ENCODE results near the gene DMRT3. TPM values are rescaled to one million over a fixed set of nuclear protein-coding genes. Genes with fewer than 3 reads are reported as not detected.
A peak's percentile ranks its signal among the peaks of the same experiment; 100 is the strongest.

The DMRT3 gene, protein sequence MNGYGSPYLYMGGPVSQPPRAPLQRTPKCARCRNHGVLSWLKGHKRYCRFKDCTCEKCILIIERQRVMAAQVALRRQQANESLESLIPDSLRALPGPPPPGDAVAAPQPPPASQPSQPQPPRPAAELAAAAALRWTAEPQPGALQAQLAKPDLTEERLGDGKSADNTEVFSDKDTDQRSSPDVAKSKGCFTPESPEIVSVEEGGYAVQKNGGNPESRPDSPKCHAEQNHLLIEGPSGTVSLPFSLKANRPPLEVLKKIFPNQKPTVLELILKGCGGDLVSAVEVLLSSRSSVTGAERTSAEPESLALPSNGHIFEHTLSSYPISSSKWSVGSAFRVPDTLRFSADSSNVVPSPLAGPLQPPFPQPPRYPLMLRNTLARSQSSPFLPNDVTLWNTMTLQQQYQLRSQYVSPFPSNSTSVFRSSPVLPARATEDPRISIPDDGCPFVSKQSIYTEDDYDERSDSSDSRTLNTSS
- not detected in 2 replicates for polyA plus RNA-seq
- not detected in 2 replicates for polyA minus RNA-seq

DNA sequence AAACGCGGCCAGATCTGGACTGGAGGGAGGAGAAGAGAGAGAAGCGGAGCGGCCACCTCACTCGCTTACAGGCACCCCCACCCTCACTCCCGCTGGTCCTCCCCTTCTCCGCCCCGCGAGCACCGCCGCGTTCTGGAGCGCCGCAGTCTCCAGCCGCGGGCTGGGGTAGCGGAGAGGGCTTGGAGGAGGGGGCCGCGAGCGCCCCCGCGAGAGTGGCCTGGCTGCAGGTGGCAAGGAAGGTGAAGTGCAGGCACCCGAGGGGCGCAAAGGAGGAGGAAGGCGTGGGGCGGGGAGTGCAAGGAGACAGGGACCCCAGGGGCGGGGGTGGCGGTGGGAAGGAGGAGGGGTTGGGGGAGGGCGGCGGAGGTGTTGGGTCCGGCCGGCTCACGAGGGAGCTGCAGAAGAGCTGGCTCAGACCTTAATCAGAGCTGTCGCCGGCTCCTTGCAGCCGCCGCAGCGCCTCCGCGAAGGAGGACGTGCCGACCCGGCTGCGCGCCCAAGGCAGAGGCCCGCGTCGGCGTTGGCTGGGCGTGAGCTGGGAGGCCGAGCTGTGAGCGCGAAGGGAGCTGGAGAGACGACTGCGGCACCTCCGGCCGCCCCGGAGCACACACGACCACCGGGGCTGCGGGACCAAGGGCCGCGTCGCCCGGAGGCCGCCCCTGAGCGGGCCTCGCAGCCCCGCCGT, at the start of gene DMRT3:
Gene DMRT3 (plus strand): TSS at position 398 of the 685 bp plus-strand sequence. CDS start 347 bp downstream, outside the sequence.
- Histone ChIP-seq H3K9ac (ENCODE audit: low read length) (no peak within 1 kb of the TSS), H3K4me3 (ENCODE audit: low read length) (peak within 1 kb of the TSS; percentile 64)

DNA sequence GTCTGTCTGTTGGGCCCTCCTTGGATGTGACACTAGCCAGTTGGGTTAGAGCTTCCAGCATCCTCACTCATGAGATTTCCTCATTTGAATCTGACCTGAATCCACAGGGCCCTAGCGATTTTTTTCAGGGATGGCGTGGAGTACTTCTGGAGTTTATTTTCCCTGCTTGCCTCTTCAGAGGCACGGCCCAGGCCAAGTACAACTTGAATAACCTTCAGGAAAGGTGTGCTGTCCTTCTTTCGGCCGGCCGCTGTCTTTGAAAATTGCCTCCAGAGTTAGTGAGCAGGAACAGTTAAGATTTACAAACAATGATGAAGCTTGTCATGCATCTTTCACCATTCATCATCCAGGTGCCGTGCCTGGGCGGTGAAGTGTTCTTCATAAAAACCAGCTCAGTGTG, 49.5 kb upstream of the DMRT3 start:
- no peak overlapping the region for H3K27ac ChIP-seq (ENCODE audit: low read length)
- no peak overlapping the region for H3K9ac ChIP-seq (ENCODE audit: low read length)
- H3K79me2 ChIP-seq (replicated peaks; ENCODE audit: insufficient read depth, low read length): no peaks in the 10 kb centered on the region
- no peaks in the 10 kb centered on the region for H3F3A ChIP-seq (ENCODE audit: insufficient read depth, low read length, poor library complexity, severe bottlenecking)
- no peaks in the 10 kb centered on the region for H3K36me3 ChIP-seq (ENCODE audit: insufficient read depth, low read length)
- no peaks in the 10 kb centered on the region for H3K9me3 ChIP-seq (ENCODE audit: low read length)
- H3K9me2 ChIP-seq (ENCODE audit: insufficient read depth, low read length): no peaks in the 10 kb centered on the region
- no peak overlapping the region for H2AFZ ChIP-seq (ENCODE audit: low read depth, low read length)
- no peaks in the 10 kb centered on the region for H4K20me1 ChIP-seq (ENCODE audit: insufficient read depth)
- H3K27me3 ChIP-seq (ENCODE audit: insufficient read depth, low read depth, low read length): no peaks in the 10 kb centered on the region
- no peak overlapping the region for H3K4me2 ChIP-seq (ENCODE audit: low read length)
- TF ChIP-seq RAD21 (conservative IDR thresholded peaks at IDR 0.05) (no peak), MXI1 (conservative IDR thresholded peaks at IDR 0.05; ENCODE audit: poor library complexity, severe bottlenecking) (no peak), TAF1 (IDR thresholded peaks at IDR 0.05; ENCODE audit: low read depth) (no peak), EP300 (conservative IDR thresholded peaks at IDR 0.05; ENCODE audit: poor library complexity, severe bottlenecking) (no peak), POLR2AphosphoS5 (IDR thresholded peaks at IDR 0.05) (no peak), SMC3 (conservative IDR thresholded peaks at IDR 0.05; ENCODE audit: poor library complexity) (no peak), EZH2 (IDR thresholded peaks at IDR 0.05; ENCODE audit: borderline replicate concordance, insufficient read depth, low read length, poor library complexity, severe bottlenecking) (no peak)
- TF ChIP-seq, protein P1, sequence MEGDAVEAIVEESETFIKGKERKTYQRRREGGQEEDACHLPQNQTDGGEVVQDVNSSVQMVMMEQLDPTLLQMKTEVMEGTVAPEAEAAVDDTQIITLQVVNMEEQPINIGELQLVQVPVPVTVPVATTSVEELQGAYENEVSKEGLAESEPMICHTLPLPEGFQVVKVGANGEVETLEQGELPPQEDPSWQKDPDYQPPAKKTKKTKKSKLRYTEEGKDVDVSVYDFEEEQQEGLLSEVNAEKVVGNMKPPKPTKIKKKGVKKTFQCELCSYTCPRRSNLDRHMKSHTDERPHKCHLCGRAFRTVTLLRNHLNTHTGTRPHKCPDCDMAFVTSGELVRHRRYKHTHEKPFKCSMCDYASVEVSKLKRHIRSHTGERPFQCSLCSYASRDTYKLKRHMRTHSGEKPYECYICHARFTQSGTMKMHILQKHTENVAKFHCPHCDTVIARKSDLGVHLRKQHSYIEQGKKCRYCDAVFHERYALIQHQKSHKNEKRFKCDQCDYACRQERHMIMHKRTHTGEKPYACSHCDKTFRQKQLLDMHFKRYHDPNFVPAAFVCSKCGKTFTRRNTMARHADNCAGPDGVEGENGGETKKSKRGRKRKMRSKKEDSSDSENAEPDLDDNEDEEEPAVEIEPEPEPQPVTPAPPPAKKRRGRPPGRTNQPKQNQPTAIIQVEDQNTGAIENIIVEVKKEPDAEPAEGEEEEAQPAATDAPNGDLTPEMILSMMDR (IDR thresholded peaks at IDR 0.05; ENCODE audit: poor library complexity, severe bottlenecking): no peak
- TF ChIP-seq, protein P2, sequence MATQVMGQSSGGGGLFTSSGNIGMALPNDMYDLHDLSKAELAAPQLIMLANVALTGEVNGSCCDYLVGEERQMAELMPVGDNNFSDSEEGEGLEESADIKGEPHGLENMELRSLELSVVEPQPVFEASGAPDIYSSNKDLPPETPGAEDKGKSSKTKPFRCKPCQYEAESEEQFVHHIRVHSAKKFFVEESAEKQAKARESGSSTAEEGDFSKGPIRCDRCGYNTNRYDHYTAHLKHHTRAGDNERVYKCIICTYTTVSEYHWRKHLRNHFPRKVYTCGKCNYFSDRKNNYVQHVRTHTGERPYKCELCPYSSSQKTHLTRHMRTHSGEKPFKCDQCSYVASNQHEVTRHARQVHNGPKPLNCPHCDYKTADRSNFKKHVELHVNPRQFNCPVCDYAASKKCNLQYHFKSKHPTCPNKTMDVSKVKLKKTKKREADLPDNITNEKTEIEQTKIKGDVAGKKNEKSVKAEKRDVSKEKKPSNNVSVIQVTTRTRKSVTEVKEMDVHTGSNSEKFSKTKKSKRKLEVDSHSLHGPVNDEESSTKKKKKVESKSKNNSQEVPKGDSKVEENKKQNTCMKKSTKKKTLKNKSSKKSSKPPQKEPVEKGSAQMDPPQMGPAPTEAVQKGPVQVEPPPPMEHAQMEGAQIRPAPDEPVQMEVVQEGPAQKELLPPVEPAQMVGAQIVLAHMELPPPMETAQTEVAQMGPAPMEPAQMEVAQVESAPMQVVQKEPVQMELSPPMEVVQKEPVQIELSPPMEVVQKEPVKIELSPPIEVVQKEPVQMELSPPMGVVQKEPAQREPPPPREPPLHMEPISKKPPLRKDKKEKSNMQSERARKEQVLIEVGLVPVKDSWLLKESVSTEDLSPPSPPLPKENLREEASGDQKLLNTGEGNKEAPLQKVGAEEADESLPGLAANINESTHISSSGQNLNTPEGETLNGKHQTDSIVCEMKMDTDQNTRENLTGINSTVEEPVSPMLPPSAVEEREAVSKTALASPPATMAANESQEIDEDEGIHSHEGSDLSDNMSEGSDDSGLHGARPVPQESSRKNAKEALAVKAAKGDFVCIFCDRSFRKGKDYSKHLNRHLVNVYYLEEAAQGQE (IDR thresholded peaks at IDR 0.05; ENCODE audit: borderline replicate concordance): no peak
- H3K4me3 ChIP-seq (ENCODE audit: low read length): no peak overlapping the region

More for the DNA sequence above, at the start of gene DMRT3:
- H3K4me2 ChIP-seq (ENCODE audit: low read length): no peak within 1 kb of the TSS
- no peaks in the 10 kb centered on the region for H3K9me3 ChIP-seq (ENCODE audit: low read length)
- TF ChIP-seq EZH2 (IDR thresholded peaks at IDR 0.05; ENCODE audit: borderline replicate concordance, insufficient read depth, low read length, poor library complexity, severe bottlenecking) (peak; percentile 98), EP300 (conservative IDR thresholded peaks at IDR 0.05; ENCODE audit: poor library complexity, severe bottlenecking) (no peak)
- no peaks in the 10 kb centered on the region for H3F3A ChIP-seq (ENCODE audit: insufficient read depth, low read length, poor library complexity, severe bottlenecking)
- H3K36me3 ChIP-seq (ENCODE audit: insufficient read depth, low read length): no peaks in the 10 kb centered on the region
- no peaks in the 10 kb centered on the region for H4K20me1 ChIP-seq (ENCODE audit: insufficient read depth)
- H3K79me2 ChIP-seq (replicated peaks; ENCODE audit: insufficient read depth, low read length): no peaks in the 10 kb centered on the region
- H3K27ac ChIP-seq (ENCODE audit: low read length): no peak within 1 kb of the TSS
- no peaks in the 10 kb centered on the region for H3K9me2 ChIP-seq (ENCODE audit: insufficient read depth, low read length)
- peaks cover 99% of the 10 kb centered on the region for H3K27me3 ChIP-seq (ENCODE audit: insufficient read depth, low read depth, low read length)
- no peak within 1 kb of the TSS for H2AFZ ChIP-seq (ENCODE audit: low read depth, low read length)

All from neural cell (in vitro differentiated cells).